GM23248 (cell line): Measurements from ENCODE around the gene LIX1.

Experiments used
- EZH2 ChIP-seq: fragments of 200-600 bp; sonication (generic); IDR thresholded peaks from 2 replicates; pipeline ENCODE4 v1.6.1; 2018; ENCODE audit warnings: antibody characterized with exemption, mild to moderate bottlenecking; ENCODE audit not compliant: insufficient read depth, poor library complexity, severe bottlenecking
- EZH2phosphoT487 ChIP-seq: fragments of 200-600 bp; sonication (generic); IDR thresholded peaks from 2 replicates; pipeline ENCODE4 v1.6.1; 2018; ENCODE audit warnings: antibody characterized with exemption, moderate library complexity, mild to moderate bottlenecking, low read depth; ENCODE audit not compliant: insufficient read depth

GRCh38 chr5:97075649-97076048 is 66.8 kb downstream of the LIX1 start:
- no peak for TF ChIP-seq EZH2phosphoT487
- no peak for TF ChIP-seq EZH2
